IPS-18c (cell line): ENCODE measurements around the gene SCUBE2.
A peak's percentile ranks its signal among the peaks of the same experiment; 100 is the strongest.
"Not testable (repeated sequence)": the region's sequence is repeated elsewhere in the genome, so short reads cannot be mapped to it uniquely, and the experiment has no call there.

Source experiments
- H3K4me3 ChIP-seq: 2 replicates; pipeline ENCODE4 v1.7.0; 2013; ENCODE audit warnings: low read depth, mild to moderate bottlenecking, low read length, moderate library complexity; ENCODE audit not compliant: insufficient read depth
- H3K9me3 ChIP-seq: one replicate; pipeline ENCODE4 v1.6.1; 2013; ENCODE audit warnings: mild to moderate bottlenecking, low read length, moderate library complexity; ENCODE audit not compliant: control insufficient read depth, insufficient read depth

The SCUBE2 gene

GRCh38 chr11:9005087-9005486, 86.3 kb downstream of the SCUBE2 start:
- no peak overlapping the region for H3K4me3 ChIP-seq

GRCh38 chr11:9004183-9004926, 87.0 kb downstream of the SCUBE2 start:
- H3K9me3 ChIP-seq: no peaks in the 10 kb centered on the region

More at GRCh38 chr11:9005087-9005486, 86.3 kb downstream of the SCUBE2 start:
- no peaks in the 10 kb centered on the region for H3K9me3 ChIP-seq

GRCh38 chr11:9003573-9004182, 87.7 kb downstream of the SCUBE2 start, which contains the start of gene NRIP3:
NRIP3 (minus strand) TSS chr11:9004001; CDS start chr11:9003935, 66 bp downstream.
- peak within 1 kb of the TSS; percentile 72 for H3K4me3 ChIP-seq

More at GRCh38 chr11:9004183-9004926, 87.0 kb downstream of the SCUBE2 start:
- H3K4me3 ChIP-seq: peak overlapping the region; percentile 72

GRCh38 chr11:9002920-9003572, 88.4 kb downstream of the SCUBE2 start:
- Histone ChIP-seq H3K4me3 (peak overlapping the region; percentile 72), H3K9me3 (no peaks in the 10 kb centered on the region)

More at GRCh38 chr11:9003573-9004182, 87.7 kb downstream of the SCUBE2 start, which contains the start of gene NRIP3:
- H3K9me3 ChIP-seq: no peaks in the 10 kb centered on the region

DNA sequence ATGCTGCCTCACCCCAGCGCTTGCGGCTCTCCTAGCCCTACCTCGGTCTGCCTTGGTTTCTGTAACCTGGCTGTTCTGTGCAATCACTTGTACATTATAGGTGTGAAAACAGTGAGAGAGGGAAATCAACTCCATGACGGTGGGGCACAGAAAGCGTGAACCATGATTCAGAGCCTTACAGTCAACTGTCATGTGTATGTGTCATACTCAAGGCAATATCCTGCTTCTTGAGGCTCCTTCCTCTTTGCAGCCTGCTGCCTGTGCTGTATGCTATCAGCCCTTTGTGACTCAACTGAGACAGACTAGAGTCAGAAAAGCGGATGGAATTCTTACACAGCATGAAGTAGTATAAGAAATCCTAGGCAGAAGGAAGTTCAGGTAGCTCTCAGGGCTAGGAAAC, 89.7 kb downstream of the SCUBE2 start:
- no peaks in the 10 kb centered on the region for H3K9me3 ChIP-seq
- H3K4me3 ChIP-seq: no peak overlapping the region

- no peaks in the 10 kb centered on the region for H3K9me3 ChIP-seq
- no peak overlapping the region for H3K4me3 ChIP-seq
Observed at GRCh38 chr11:8998017-8998416, 93.4 kb downstream of the SCUBE2 start.

- no peaks in the 10 kb centered on the region for H3K9me3 ChIP-seq
Observed at GRCh38 chr11:8997451-8997850, 93.9 kb downstream of the SCUBE2 start.

DNA sequence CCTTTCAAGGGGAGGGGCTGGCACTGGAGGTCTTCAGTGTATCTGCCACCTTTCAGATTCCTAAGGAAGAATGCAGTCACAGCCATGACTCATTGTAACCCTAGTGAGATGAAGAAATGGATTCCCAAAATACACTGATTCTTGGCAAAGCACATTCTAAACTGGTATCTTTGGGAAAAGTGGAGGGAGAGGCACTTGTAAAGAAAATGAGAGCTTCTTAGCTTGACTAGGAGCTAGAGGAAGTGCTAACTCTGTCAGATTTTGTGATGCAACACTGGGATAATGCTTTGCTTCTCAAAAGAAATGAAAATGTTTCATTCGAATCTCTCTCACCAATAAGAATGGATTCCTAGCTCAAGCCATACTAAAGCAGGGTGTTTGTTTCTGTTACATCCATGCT, 101.9 kb downstream of the SCUBE2 start:
- Histone ChIP-seq H3K9me3 (no peaks in the 10 kb centered on the region), H3K4me3 (no peak overlapping the region)

More at GRCh38 chr11:8997451-8997850, 93.9 kb downstream of the SCUBE2 start:
- no peak overlapping the region for H3K4me3 ChIP-seq

DNA sequence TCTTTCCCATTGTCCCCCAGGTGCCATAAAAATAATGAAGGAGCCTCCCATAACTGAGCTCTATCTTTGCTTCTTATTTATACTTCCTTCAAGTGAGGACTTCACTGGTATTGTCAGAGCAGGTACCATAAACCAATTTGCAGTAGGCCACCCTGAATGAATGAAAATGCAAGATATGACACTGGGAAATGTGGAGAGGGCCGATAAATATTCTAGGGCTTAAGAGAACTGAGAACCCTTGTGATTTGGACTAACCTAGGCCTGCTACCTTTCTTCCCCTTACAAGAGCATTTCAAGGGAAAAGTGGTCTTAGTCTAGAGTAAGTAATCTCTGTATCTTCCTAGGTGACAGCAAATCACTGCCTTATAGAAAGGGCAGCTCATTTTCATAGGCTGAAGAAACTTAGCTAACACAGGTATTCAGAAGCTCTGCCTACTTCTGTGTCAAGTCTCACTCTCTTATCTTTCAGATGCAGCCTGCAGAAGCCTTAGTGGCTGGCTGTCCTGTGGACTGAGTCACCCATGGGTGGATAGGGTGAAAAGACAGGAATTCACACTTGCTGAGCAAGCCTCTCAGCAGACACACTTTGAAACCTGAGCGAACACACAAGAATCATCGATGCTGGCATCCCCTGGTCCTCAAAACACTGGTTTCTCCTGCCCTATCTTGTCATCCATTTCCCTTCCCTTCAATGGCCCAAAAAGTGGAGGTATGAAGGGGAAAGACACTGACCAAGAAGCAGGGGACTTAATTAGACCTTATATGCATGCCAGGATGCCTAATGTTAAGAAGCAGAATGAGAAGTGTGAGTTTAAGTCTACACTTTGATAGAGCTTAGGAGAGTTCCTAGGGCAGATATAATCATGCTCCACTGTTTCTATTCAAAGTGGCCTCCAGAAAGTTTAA, 102.8 kb downstream of the SCUBE2 start:
- Histone ChIP-seq H3K9me3 (no peaks in the 10 kb centered on the region), H3K4me3 (no peak overlapping the region)

- Histone ChIP-seq H3K4me3 (no peak overlapping the region), H3K9me3 (no peaks in the 10 kb centered on the region)
Observed at GRCh38 chr11:8987446-8987845, 104.0 kb downstream of the SCUBE2 start.

- H3K4me3 ChIP-seq, H3K9me3 ChIP-seq: not testable (repeated sequence)
Observed at GRCh38 chr11:8986772-8987171, 104.6 kb downstream of the SCUBE2 start.

GRCh38 chr11:8985462-8985861, 105.9 kb downstream of the SCUBE2 start:
- Histone ChIP-seq H3K4me3 (no peak overlapping the region), H3K9me3 (no peaks in the 10 kb centered on the region)

- Histone ChIP-seq H3K9me3 (no peaks in the 10 kb centered on the region), H3K4me3 (no peak overlapping the region)
Observed at GRCh38 chr11:8983552-8983951, 107.8 kb downstream of the SCUBE2 start.

- no peak overlapping the region for H3K4me3 ChIP-seq
- no peaks in the 10 kb centered on the region for H3K9me3 ChIP-seq
Observed at GRCh38 chr11:8980485-8980884, 110.9 kb downstream of the SCUBE2 start.

DNA sequence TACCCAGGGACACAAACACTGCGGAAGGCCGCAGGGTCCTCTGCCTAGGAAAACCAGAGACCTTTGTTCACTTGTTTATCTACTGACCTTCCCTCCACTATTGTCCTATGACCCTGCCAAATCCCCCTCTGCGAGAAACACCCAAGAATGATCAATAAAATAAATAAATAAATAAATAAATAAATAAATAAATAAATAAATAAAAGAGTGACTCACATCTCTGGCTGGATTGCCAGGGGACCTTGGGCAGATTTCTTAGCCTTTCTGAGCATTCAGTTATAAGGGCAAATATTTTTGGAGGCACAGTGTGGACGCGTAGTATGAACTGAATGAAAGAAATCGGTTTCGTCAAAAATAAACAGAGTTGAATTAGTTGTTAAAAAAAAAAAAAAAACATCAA, 112.0 kb downstream of the SCUBE2 start:
- H3K4me3 ChIP-seq: not testable (repeated sequence)

DNA sequence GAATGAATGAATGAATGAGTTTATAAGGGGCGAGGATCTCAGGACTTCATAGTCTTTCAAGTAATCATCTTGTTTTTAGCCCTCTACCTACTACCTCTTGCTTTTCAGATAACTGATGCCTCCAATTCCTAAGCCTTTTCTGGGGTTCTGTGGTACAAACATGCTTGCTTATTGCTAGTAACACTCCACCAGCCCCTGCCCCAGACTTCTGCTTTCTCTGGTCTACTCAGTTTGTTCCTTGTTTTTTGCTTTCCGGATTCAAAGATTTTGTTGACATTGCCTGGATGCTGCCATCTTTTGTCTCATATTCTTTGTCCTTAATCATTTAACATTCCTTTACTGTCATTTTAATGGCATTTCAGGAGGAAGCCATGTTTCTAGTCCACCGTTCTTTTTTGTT, 118.3 kb downstream of the SCUBE2 start:
- Histone ChIP-seq H3K4me3 (no peak overlapping the region), H3K9me3 (no peaks in the 10 kb centered on the region)

More for the DNA sequence above, 112.0 kb downstream of the SCUBE2 start:
- H3K9me3 ChIP-seq: not testable (repeated sequence)

DNA sequence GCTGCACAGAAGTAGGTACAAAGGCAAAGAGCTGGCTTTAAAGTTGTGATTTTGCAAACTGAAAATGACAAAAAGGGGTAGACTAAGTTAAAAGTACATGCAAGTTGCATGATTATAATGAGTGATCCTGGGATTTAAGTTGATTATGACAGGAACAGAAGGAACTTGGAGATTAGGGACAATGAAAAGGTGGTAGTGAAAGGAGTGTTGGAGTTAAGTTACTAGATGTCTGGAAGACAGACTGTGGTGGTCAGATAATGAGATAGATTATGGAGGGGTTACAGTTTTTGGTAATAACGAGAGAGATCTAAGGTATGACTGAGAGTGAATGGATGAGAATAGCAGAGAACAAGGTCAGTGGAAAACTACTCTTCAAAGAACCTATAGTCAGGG, 119.5 kb downstream of the SCUBE2 start:
- Histone ChIP-seq H3K9me3 (no peaks in the 10 kb centered on the region), H3K4me3 (no peak overlapping the region)
